ENCODE measurements around the gene DIDO1. TPM values are rescaled to one million over a fixed set of nuclear protein-coding genes. Genes with fewer than 3 reads are reported as not detected.

The DIDO1 gene
- total RNA-seq, 1 donor from 2014 or later, result 37.9 TPM

GRCh38 chr20:62891111-62891510 lies 35.2 kb downstream of the DIDO1 start:
- Histone ChIP-seq H3K4me3 (ENCODE audit: low read depth, low read length) (no peak overlapping the region), H3K27me3 (ENCODE audit: control insufficient read depth, insufficient read depth, low read length) (no peaks in the 10 kb centered on the region), H3K36me3 (ENCODE audit: control insufficient read depth, insufficient read depth, low read length) (peaks cover 6% of the 10 kb centered on the region)
- TF ChIP-seq CTCF (IDR thresholded peaks at IDR 0.05; ENCODE audit: insufficient read depth, low read length, poor library complexity, severe bottlenecking), result no peak
- DNase-seq (ENCODE audit: low read depth), result no peak

GRCh38 chr20:62890444-62890843 lies 35.9 kb downstream of the DIDO1 start:
- no peak for TF ChIP-seq CTCF (IDR thresholded peaks at IDR 0.05; ENCODE audit: insufficient read depth, low read length, poor library complexity, severe bottlenecking)
- Histone ChIP-seq H3K36me3 (ENCODE audit: control insufficient read depth, insufficient read depth, low read length) (peaks cover 6% of the 10 kb centered on the region), H3K27me3 (ENCODE audit: control insufficient read depth, insufficient read depth, low read length) (no peaks in the 10 kb centered on the region), H3K4me3 (ENCODE audit: low read depth, low read length) (no peak overlapping the region)
- DNase-seq (ENCODE audit: low read depth), result no peak

GRCh38 chr20:62889871-62890270 lies 36.4 kb downstream of the DIDO1 start:
- no peaks in the 10 kb centered on the region for H3K27me3 ChIP-seq (ENCODE audit: control insufficient read depth, insufficient read depth, low read length)
- no peak overlapping the region for H3K4me3 ChIP-seq (ENCODE audit: low read depth, low read length)
- no peak for DNase-seq (ENCODE audit: low read depth)
- H3K36me3 ChIP-seq (ENCODE audit: control insufficient read depth, insufficient read depth, low read length), result peaks cover 6% of the 10 kb centered on the region
- no peak for TF ChIP-seq CTCF (IDR thresholded peaks at IDR 0.05; ENCODE audit: insufficient read depth, low read length, poor library complexity, severe bottlenecking)

GRCh38 chr20:62889411-62889810 lies 36.9 kb downstream of the DIDO1 start:
- peaks cover 6% of the 10 kb centered on the region for H3K36me3 ChIP-seq (ENCODE audit: control insufficient read depth, insufficient read depth, low read length)
- no peak overlapping the region for H3K4me3 ChIP-seq (ENCODE audit: low read depth, low read length)
- TF ChIP-seq CTCF (IDR thresholded peaks at IDR 0.05; ENCODE audit: insufficient read depth, low read length, poor library complexity, severe bottlenecking), result no peak
- no peaks in the 10 kb centered on the region for H3K27me3 ChIP-seq (ENCODE audit: control insufficient read depth, insufficient read depth, low read length)
- DNase-seq (ENCODE audit: low read depth), result no peak

GRCh38 chr20:62888910-62889309 lies 37.4 kb downstream of the DIDO1 start:
- Histone ChIP-seq H3K36me3 (ENCODE audit: control insufficient read depth, insufficient read depth, low read length) (peaks cover 6% of the 10 kb centered on the region), H3K4me3 (ENCODE audit: low read depth, low read length) (no peak overlapping the region), H3K27me3 (ENCODE audit: control insufficient read depth, insufficient read depth, low read length) (no peaks in the 10 kb centered on the region)
- no peak for DNase-seq (ENCODE audit: low read depth)
- TF ChIP-seq CTCF (IDR thresholded peaks at IDR 0.05; ENCODE audit: insufficient read depth, low read length, poor library complexity, severe bottlenecking), result no peak

- TF ChIP-seq CTCF (IDR thresholded peaks at IDR 0.05; ENCODE audit: insufficient read depth, low read length, poor library complexity, severe bottlenecking), result no peak
- DNase-seq (ENCODE audit: low read depth), result no peak
- Histone ChIP-seq H3K4me3 (ENCODE audit: low read depth, low read length) (no peak overlapping the region), H3K27me3 (ENCODE audit: control insufficient read depth, insufficient read depth, low read length) (no peaks in the 10 kb centered on the region), H3K36me3 (ENCODE audit: control insufficient read depth, insufficient read depth, low read length) (peaks cover 6% of the 10 kb centered on the region)
Measured at GRCh38 chr20:62888406-62888805, 37.9 kb downstream of the DIDO1 start.

Data from kidney epithelial cell (primary cell).